NCI-H526 (cell line): ENCODE data around the gene ADGRA3.
"Not testable (repeated sequence)": the region's sequence is repeated elsewhere in the genome, so short reads cannot be mapped to it uniquely, and the experiment has no call there.

Source experiments
- DNase-seq, 2 experiments: peaks; one replicate each; lab custom pipeline; 2025; lab: John Stamatoyannopoulos, UW

Gene ADGRA3

DNA sequence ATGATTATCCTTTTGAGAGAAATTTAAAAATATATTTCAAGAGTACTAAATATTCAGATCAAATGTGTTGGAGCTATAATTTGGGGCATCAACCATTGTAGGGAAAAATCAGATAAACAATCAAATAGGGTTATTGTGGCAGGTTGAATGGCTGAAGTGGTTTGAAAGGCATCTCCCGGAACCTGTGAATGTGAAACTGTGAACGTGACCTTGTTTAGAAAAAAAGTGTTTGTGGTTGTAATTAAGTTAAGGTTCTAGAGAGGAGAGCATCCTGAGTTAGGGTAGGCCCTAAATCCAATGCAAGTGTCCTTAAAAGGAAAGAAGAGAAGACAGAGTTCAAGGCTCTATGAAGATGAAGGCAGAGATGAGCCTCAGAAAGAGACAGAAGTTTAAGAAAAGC, 37.4 kb downstream of the ADGRA3 start:
- no peak for DNase-seq

DNA sequence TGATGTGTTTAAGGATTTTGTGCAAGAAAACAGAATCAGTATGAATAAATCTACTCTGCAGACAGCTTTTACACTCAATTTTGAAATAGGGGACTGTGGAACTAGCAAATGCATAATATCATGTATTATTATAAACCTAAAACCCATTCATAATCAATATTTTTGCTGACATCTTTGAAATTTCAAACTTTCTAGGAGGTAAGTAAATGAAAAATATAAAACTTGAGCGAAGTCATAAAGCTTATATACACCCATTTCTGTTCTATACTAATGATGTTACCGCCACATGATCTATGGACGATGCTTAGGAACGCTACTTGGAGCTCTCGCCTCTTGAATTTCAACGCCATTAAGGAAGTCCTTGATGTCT, 38.1 kb downstream of the ADGRA3 start:
- no peak for DNase-seq

DNA sequence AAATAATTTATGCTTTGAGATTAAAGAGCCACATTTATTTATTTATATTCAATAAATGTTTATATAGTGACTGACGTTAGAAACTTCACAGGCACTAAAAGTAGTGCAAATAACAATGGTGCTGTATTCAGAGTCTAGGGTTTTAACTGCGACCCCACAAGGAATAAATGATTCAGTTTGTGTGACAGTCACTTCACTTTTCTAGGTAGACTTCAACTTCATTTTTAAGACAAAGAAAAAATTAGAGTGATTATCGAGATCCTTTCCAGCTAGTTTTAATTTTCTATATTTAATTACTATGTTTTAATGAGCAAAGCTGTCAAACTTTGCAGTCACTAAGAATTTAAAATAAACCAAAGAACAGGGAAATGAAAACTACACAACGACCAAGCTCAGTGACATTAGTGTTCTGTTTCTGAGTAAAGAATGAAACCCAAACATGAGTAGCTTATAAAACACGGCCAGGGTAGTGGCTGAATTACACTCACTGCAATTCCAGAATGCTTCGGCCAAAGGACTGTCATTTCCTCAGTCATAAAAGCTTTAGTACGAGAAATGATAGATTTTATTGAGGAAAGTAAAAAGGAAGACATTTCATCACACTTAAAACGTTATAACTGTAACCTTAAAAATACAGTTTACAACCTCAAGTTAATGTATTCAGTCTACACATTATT, 38.6 kb downstream of the ADGRA3 start:
- DNase-seq = no peak

DNA sequence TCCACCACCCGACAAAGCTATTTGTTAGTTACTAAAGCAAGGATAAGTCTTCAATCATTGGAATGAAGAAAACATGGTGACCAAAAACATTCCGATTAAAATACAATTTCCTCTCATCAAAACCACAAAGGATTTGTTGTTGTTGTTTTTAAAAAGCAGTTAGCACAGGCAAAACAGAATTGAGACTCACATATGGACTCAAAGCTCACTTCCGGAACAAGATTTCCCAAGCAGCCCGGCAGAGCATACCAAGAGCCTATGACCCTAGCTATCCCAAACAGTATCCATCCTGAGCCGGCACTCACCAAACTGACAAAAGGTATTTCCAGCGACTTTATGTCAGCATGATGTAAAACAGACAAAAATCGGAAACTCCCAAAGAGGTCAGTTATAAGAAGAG, 39.9 kb downstream of the ADGRA3 start:
- DNase-seq = no peak

DNA sequence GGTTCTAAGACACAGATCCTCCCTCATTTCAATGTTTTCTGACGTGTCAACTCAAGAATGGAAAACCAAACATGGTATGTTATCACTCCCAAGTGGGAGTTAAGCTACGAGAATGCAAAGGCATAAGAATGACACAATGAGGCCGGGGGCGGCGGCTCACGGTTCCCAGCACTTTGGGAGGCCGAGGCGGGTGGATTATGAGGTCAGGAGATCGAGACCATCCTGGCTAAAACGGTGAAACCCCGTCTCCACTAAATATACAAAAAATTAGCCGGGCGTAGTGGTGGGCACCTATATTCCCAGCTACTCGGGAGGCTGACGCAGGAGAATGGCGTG, 40.6 kb downstream of the ADGRA3 start:
- DNase-seq = not testable (repeated sequence)

DNA sequence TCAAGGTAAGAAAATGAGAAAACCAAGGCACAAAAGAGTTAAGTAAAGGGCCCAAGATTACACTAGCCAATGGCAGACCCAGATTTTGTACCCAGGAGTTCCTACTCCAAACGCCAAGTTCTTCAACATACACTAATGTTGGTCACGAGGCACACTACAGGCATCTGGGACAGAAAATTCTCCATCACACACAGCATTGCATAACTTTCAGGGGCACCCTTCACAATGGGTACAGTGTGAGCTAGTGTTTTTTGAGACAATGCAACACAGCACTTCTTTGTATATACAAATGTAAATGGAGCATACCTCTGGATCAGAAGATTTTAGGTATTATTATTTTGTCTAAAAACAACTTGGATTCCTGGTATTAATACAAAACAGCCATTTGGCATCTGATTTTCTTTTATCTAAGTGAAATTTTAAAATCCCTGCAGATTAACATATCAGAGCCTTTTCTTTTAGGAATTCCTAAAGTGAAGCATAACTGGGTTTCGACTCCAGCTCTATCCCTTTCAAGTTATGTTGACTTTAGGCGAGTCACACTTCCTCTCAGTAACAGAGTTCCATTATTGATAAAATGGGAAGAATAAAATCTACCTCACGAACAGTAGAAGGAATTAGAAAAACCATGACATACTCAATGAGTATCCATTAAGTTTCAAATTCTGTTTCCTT, 41.1 kb downstream of the ADGRA3 start:
- no peak for DNase-seq

DNA sequence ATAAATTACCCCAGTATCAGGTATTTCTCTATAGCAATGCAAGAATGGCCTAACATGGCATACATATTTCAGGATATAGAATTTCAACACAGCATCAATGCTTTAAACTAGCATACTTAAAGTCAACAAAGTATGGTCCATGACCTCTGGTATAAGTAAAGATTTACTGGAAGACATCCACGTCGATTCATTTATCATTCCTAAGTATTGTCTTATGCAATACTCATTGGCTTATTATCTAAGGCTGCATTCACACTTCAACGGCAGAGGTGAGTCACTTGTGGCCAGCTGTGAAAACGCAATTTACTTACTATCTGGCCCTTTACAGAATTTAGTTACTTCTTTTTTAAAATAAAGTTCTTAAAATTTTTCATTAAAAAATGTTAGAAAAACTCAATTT, 42.6 kb downstream of the ADGRA3 start:
- no peak for DNase-seq

DNA sequence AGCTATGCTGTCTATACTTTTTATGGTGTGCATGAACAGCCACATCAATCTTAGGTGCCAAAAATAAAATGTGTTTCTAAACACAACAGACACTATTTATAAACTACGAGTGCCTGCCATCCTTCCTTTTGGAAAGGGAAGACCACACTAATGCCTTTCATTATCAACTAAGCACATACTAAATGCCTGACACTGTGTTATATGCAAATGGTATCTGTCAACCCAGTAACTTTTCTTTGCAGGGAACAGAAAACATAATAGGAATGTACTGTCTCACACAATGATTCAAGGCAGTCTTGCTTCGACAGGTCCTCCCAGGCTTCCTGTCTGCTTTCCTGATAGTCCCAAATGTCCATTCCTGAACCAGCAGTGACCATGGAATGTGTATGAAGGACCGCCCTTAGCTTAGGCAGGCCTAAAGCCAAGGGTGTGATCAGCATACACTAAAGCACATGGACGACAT, 43.8 kb downstream of the ADGRA3 start:
- no peak for DNase-seq

DNA sequence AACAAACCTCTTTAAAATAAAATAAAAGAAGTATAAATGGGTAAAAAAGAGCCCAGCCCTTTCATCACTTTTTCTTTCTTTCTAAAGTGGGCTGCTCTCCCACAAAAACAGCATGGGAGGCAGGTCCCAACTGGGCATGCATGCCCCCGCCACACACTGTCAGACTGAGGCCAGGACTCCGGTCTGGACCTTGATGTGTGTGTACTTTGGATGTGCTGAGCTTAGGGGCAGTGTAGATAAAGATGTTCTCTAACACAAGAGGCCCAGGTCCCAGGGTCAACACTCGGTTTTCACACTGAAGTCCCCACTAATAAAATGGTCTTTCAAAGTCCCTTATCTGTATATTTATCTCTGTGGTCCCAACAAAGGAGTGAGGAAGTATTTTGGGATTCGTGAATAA, 44.4 kb downstream of the ADGRA3 start:
- no peak for DNase-seq

DNA sequence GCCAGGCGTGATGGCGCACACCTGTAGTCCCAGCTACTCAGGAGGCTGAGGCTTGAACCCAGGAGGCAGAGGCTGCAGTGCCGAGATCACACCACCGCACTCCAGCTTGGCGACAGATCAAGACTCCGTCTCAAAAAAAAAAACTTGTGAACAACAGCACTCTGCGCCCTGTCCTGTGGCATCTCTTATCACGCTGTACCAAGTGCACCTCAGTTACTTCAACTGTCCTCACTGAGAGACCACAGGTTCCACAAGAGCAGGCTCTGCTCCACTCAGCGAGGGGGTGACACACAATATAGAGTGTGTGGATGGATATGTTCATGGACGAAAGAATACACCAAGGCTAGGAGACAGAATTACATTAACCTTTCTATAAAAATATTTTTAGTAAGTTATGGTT, 49.3 kb downstream of the ADGRA3 start:
- no peak for DNase-seq

DNA sequence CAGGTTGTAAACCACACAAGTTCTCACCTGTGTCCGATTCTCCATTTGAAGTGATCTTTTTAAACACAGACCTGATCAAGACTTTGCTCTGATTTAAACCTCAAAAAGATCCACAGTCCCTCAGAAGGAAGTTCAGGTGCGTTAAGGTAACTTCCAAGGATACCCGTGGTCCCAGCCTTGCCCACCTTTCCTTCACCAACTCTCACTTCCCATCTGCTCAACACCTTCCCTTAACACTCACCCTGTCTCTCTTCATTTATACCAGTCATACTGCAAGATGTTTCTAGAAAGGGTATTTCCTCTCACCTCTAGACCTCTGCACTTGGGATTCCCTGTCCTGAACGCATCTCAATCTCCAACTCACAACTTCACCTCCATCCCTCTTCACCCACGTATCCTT, 49.9 kb downstream of the ADGRA3 start:
- no peak for DNase-seq

DNA sequence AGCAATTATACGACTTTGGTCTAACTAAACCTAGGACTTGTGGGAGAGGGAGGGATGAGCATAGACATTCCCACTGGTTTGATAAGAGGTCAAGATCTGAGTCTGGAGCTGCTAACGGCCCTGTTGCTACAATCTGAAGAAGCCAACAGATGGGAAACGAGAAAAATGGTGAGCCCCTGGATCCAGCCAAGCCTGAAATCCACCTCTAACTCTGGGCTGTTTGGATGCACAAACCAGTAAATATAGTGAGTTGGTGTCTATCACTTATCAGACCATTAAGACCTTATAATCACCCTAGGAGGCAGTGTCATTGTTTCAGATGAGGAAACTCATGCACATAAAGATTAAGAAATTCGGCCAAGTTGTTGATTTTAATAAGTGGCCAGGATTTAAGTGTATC, 50.5 kb downstream of the ADGRA3 start:
- no peak for DNase-seq

DNA sequence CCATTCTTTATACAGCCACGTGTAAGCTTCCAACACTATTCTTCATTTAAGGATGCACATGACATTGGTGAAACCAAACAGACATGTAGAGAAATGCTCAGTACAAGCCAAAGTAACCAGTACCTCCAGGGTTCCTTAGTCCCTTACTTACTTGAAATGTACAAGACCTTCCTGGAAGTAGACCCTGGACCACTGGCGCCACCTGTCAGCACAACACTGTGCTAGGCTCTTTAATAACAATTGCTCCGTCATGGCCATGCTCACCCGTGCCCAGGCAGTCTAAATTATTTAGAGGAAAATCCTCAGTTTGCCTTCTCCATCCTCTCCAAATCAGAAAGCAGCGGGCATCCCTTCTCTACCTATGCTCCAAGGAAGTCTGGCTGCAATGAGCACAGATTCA, 52.7 kb downstream of the ADGRA3 start:
- no peak for DNase-seq

DNA sequence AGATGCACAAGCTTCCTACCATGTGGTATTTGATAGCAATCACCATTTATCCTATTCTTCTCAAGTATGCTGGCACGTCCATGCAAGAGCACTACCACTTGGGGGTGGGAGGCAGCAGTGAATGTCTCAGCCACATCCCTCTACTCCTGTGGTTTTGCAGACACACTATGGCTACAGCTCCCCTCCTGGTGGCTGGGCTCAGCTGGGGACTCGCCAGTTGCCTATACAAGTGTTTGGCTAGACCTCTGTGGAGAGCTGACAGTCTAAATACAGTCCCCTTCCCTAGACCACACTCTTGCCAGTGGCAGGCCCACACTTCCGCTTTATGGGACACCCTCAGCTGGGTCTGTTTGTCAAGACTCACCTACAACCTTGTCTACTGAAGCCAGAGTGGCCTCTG, 53.2 kb downstream of the ADGRA3 start:
- DNase-seq = no peak

DNA sequence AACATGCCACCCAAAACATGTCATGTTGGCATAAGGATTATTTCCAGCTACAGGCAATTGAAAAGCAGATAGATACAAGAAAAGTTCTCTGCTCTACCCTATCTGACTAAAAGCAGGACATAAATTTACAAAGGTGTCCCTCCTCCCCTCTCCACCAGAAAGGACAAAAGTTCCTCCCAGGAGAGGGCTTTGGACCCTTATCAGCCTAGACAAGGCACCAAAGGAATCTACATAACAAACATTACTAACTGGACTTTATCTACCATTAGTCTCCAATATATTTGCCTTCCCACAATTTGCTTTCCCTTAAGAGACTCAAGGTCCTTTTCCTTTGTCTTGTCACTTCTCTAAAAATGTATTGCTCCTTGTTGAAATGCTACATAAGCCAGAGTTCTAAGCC, 55.6 kb downstream of the ADGRA3 start:
- no peak for DNase-seq

DNA sequence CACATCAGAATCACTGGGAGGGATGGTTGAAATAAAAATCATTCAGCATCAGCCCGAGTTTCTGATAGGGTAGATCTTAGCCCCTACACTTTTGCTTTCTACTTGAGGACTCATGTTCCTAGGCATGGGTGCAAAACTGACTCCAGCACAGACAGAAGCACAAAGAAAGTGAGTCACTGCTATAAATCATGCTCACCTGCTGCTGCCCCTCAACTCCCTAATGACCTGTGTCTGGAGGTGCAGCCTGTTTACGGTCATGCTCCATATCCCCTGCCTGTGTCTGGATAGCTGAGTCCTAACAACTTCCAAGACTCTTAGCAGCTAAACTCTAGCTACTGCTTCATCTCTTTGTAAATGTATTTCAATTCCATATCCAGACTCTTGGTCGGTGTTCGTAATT, 57.8 kb downstream of the ADGRA3 start:
- peak; percentile 36 to 44 for DNase-seq

DNA sequence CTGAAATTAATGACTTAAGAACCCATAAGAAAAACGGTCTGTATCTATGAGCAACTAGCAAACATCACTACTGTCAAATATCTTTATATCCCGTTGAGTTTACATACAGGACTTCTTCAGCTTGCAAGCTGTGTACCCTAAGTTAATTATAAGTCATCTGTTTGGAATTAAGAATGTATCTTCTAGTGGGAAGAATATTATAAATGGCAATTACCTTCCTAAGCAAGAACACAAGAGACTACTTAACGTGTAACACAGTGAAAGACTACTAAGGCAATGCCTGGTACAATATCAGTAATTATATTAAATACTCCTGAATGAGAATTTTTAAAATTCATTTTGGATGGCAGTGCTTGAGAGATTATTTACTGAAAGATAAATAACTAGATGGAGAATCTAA, 58.5 kb downstream of the ADGRA3 start:
- DNase-seq = no peak

DNA sequence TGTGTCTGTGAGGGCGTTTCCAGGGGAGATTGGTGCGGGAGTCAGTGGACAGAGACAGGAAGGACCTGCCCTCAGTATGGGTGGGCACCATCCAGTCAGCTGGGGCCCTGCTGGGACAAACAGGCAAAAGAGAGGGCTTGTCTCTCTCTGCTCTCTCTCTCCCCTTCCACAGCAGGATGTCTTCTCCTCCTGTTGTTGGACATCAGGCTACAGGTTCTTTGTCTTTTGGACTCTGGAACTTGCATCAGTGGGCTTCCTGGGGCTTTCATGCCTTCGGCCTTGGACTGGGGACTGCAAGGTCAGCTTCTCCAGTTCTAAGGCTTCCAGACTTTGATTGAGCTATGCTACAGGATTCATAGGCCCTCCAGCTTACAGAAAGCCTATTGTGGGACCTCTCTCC, 59.6 kb downstream of the ADGRA3 start:
- DNase-seq = no peak

DNA sequence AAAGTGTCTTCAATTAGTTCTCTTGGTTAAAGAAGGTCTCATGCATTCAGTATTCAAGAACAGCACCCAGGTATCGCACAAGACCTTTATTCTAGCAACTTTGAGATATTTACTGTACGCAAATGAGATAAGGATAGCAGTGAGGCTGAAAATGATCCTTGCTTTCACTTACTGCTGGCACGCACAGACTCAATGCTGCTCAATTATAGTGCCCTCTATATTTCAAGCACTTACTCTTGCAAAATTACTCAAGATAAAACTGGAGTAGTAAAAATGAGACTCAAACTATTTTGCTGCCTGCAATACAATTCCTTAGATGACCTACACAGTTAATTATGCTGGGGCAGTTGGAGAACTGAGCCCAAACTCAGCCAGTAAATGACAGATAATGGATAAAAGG, 60.9 kb downstream of the ADGRA3 start:
- DNase-seq = no peak

DNA sequence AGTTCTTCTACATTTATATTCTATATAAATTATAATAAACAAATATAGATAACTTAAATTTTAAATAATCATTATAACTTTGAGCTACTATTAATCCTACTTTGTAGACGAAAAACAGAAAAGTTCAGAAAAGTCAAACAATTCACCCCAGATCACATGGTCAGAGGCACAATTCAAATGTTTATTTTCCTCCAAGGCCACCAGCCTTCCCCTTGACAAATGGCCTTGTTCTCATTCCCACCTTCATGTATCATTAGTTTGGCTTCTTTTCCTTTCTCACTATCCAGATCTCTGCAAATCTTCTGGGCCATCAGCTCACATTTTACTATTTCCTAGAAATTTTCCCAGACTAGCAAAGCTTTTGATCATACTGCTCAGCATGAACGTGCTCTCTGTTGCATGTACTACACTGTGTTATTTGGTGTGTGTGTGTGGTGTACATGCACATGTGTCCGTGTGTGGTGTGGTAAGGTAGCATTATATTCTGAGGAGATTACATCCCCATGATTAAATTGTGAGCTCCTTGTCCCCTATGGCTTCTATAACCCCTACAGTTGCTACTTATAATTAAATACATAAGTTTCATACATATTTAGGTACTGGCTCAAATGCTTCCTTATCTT, 61.5 kb downstream of the ADGRA3 start:
- no peak for DNase-seq

DNA sequence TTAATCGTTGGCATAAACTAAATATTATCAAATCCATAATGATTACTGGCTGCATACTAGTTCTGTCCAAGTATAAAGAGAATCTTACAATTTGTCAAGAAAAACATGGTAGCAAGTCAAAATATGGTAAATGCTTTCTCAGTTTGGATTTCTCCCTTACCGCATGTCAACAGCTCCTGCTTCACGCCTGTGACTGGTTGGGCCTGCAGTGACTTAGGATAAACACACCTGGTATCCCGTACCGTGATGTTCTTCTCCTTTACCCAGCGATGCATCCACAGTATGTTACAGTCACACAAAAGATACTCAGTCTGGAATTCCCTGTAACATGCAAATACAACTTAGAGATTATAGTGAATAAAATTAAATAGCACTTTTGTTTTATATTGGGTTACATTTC, 71.1 kb downstream of the ADGRA3 start:
- no peak for DNase-seq

DNA sequence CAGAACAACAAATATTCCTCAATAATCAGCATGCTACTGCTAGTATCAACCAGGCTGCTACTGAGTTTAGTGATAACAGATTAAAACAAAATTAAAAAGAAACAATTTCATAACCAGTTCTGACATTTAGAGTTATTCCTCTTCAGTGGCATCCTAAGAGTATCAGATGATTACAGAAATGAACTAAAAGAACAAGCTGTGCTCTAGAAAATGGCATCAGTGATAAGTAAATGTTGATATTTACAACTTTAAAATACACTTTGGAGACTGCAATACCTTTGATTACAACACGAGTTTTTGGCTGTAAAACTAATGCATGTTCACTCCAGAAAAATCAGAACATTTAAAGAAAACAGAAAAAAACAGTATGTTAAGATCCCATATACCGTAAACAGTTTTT, 72.9 kb downstream of the ADGRA3 start:
- DNase-seq = no peak

DNA sequence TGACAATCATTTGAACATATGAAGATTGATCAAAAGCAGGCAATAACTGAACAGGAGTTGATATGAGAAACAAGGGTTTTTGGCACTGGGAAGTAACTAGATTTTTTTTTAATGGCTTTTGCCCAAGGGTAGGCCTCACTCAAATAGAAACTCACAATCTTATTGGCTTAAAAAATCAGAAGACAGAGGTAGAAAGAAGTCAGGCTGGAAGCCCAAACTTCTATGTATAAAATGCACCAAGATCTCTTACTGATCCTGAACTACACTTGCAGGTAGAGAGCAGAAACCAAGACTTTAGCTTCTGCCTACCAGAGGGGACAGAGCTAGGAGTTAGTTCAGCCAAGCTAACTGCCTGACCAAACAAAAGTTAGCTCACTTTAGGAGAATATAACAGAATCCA, 74.9 kb downstream of the ADGRA3 start:
- DNase-seq = no peak

DNA sequence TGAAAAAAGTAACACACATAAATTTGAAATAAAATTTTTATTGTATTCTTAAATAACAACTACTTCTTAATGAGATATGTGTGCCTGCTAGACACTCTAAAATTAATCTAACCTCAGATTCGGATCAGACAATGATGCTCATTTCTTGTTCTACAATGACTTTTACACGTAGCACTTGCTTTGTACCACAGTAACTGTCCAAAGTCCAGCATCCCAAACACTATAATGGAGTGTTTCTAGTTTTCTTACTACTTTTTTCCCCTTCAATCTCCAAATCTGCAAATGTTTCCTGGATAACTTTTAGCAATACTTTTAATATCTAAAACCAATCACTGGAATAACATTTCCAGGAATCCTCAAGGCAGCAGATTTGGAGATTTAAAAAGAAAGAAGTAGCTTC, 75.9 kb downstream of the ADGRA3 start:
- no peak for DNase-seq
